NCI-H774 (cell line): ENCODE data around the gene PCK1.

Experiments used
- DNase-seq: peaks from one replicate; lab custom pipeline; 2025; lab: John Stamatoyannopoulos, UW

PCK1 gene

GRCh38 chr20:57536771-57537724 lies 23.9 kb upstream of the PCK1 start:
- DNase-seq, result no peak

- DNase-seq, result no peak
Measured at GRCh38 chr20:57537822-57538221, 23.1 kb upstream of the PCK1 start.

GRCh38 chr20:57539889-57540288 lies 21.0 kb upstream of the PCK1 start:
- no peak for DNase-seq

DNA sequence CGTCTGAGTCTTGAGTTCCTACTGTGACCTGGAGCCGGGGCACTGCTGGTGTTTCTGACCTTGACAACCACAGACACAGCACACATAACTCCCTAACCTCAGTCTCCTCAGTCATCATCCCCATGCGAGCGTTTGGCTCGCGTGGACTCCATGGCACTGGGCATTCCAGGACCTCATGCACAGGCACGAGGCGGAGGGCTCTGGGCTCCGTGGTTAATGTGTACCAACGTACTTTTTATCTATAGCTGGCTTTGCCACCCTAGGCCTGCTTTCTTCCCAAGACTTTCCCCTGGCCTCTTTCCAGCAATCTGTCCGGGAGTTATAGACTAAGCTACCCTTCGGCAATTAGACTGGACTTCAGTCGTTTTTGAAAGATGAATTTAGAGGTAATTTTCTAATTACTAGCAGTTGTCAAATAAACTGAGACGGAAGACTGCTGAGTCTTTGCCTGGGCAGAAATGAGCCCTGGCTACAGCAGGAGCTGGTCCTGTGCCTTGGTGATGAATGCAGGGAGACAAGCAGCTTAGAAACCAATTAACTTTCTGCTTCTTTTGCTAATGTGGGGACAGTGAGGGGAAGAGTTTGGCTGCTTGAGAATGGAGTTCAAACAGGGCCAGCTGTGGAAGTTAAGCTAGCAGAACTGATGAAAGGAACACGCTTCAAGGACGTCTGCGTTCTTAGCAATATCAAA lies 19.9 kb upstream of the PCK1 start:
- no peak for DNase-seq

GRCh38 chr20:57543754-57544153 lies 17.2 kb upstream of the PCK1 start:
- DNase-seq, result no peak

DNA sequence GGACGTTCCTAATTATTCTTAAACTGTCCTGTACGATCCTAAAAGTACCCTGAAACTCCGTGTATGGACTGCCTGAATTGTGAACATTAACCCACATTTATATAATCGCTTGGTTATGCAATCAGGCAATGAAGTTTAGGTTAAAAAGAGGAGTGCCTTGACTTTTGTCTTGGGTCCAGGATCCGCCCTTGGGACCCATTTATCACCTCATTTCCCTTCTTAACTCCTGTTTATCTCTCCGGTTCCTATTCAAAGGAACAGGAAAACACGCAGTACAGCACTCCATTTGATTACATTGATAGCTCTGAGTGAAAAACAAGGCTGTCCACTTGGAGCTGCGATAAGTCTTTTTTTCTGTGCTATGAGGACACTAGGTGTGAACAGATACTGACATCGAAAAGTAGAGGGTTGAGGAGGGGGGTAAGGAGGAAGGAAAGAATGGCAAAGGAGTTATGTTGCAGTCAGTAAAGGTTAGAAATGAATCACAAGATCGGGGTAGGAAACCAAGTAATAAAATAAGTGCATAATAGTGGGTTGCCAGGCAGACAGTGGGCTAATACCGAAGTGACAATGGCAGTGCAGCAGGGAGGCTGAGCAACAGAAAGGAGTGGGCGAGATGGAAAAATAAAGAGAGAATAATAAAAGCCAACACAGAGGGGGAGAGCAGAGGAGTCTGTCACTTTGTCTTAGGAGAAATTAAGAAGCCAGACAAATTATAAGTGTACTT lies 15.9 kb upstream of the PCK1 start:
- no peak for DNase-seq

- no peak for DNase-seq
Measured at GRCh38 chr20:57545927-57546662, 14.8 kb upstream of the PCK1 start.

DNA sequence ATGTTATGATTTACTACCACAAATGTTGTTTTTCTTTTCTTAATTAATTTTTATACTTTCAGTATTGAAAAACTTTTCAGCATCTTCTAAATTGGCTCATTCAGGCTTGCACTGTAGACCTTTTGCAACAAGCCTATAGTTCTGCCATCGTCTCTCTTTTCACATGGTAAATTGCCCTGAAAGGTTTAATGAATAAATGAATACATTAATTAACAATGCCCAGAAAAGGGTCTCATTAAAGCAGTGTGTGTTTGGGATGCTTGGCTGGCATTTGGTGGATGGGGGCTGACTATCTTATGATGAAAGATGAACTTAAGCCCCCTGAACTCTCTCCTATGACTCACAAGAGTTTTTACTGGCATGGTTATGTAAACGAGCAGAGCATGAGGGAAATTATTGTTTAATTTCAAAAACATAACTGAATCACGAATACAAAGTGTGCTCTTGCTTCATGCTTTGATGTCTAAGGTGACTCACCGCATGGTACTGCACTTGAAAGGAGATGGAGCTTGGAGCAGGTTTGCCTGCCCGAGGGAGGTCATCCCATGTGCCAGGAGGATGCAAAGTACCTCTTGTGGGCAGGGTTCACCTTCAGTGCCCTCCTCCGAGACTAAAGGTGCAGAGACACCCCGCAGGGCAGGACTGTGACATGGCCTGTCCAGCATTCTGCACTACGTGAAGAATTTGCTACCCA lies 13.8 kb upstream of the PCK1 start:
- DNase-seq, result no peak

DNA sequence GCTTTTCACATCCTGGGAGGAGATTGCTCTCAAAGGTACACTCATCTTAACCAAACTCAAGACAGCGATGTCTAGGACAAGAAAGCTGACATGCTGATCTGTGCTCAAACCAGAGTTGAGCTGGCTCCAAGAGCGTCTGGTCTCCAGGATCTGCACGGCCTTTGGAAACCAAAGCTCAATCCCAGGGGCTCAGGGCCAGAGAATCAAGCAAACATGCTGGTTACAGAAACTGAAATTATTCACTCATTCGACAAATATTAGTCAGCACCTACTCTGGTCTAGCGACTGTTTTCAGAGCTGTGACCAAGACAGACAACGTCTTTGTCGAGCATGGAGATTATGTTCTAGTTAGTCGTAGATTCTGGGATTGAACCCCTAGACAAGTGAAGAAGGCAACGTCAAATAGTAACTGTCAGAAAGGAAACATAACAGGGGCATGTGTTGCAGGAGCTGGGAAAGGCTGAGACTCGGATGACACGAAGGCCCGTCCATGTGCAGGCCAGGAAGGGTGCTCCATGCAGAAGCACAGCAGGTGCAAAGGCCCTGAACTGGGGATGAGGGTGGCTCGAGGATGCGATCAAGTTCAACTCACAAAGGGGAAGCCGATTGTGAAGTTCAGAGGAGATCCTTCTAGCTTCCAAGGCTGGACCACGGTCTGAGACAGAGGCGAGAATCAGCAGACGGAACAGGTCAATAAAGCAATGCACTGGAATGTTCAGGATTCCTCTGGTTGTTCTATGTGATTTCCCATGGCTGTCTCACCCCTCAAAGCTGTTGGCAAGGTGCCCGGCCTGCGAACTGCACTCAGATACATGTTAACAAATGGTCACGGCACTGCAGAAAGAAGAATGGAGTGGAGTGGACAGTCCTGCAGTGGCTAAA lies 12.5 kb upstream of the PCK1 start:
- no peak for DNase-seq

DNA sequence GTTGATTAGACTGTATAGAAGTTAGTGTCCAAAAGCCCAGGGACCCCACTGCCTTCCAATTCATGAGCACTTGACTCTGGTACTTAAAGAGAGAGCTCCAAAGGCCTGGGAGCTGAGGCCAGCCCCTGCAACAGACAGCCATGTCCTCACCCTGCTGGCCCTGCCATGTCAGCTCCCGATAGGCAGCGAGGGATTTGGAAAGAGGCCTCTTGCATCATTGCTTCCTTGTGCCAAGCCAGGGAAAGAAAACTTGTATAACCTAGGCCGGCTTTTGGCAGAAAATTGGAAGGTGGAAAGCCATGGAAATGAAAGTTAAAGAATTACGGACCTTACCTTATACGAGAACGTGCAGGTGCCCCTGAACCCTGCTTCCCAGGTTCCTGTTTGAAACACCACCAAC lies 8.4 kb upstream of the PCK1 start:
- DNase-seq, result no peak

- DNase-seq, result no peak
Measured at GRCh38 chr20:57553376-57554018, 7.4 kb upstream of the PCK1 start.

DNA sequence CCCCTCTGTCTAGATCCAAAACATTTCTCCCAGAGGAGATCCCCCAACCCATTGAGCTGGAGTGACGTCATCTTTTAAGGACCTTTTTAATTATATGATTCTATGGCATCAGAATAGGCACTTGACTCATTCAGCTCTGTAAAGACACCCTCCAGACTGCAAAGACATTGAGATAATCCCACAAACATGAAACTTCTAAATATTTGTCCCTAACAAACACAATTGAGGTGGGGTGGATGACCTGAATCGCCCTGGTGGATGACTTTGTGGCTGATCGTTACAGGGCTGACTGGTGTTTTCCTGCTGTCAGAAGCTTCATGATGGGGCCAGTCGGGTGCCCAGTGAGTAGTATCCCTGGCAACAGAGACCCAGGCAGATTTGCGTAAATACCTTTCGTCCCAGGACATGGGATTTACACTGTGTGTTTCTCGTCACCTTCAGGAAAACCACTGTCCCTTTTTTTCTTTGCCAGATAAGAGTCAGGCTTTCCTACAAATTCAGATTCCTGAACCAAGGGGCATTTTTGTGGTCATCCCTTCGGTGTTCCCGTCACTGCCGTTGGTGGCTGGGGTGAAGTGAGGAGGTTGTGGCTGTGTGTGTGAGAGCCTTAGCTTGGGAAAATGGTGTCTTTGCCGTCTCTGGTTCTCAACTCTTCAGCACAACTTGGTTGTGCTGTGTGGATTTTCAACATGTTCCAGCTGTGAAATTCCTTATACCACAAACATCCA lies 5.3 kb upstream of the PCK1 start:
- DNase-seq, result no peak

GRCh38 chr20:57556980-57557274 lies 4.0 kb upstream of the PCK1 start:
- DNase-seq, result no peak

DNA sequence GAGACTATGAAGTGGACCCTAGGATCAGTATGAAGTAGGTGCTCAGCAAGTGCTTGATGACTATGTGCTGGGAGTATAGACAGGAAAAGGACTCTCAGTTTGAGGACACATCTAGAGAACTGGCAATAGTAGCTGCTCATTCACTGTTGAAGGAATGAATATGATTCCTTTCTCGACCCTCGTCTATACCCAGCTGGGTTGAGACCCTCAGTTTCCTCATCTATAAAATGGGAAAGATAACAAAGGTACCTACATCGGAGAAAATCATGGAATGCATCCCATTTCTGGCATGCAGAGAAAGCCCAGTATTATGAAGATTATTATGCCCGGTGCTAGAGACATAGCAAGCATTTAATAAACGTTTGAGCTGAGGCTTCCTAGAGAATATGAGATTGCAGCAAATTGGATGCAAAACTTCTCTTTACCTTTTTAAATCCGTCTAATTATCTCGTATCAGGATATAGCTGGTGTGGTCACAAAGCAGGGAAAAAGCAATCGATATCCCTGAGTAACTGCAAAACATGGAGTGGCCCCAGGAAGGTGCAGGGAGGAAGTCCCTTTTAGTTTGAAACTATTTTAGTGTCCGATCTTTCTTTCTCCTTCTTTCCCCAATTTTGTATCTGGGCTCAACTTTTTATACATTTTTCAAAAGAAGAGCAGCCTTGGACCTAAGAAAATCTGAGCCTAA lies 2.8 kb upstream of the PCK1 start:
- no peak for DNase-seq

DNA sequence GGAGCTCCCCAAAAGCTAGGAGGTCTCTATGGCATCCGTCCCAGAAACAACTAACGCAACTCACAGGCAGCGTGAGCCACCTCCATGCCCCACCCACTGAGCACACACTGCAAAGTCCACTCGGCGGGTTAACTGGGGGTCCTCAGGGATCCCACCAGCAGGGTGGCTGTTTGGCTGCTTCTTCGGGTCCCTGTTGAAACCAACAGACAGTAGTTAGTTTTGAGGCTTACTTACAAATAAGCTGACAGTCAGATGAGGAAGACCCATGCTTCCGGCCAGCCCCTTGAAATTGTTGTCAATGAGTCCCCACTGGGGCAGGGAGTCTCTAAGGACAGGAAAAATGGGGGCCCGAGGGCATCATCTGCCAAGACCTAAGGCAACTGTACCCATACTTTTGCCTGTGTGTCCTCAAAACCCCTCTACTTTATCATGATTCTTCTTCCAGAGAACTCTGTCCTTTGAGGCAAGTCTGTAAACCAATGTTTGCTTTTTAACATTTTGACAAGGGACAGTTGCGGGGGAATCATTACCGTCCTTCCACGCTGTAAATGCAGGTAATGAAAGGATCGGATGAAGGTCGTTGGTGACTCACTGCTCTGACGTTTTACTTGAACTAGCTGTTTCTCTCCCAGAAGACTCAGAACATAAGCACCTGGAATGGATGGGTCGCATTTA lies 2.2 kb upstream of the PCK1 start:
- no peak for DNase-seq

GRCh38 chr20:57559289-57559634 lies 1.6 kb upstream of the PCK1 start:
- no peak for DNase-seq

- no peak for DNase-seq
Measured at GRCh38 chr20:57559658-57560553, 1.0 kb upstream of the PCK1 start.
